CD14-positive monocyte (primary cell): ENCODE data around the gene TMEM213. TPM values are rescaled to one million over a fixed set of nuclear protein-coding genes. Genes with fewer than 3 reads are reported as not detected.

Experiments used
- DNase-seq, 3 donors: peaks; one replicate each; pipeline ENCODE4 v3.0.0-alpha.2; 2011 to 2022
- H2AFZ ChIP-seq: 2 replicates; pipeline ENCODE4 v1.6.0; 2012; ENCODE audit warnings: mild to moderate bottlenecking, low read depth, low read length, inconsistent platforms; ENCODE audit not compliant: insufficient read depth, poor library complexity, severe bottlenecking
- H3K27ac ChIP-seq, 2 donors: 1 replicate in 1 of 2; 2 replicates in 1 of 2; pipeline ENCODE4 v1.5.1; 2012 to 2013; ENCODE audit warnings: low read length in 2 of 2, control low read depth in 1 of 2, inconsistent platforms in 1 of 2, low read depth in 1 of 2, mild to moderate bottlenecking in 1 of 2
- H3K27me3 ChIP-seq, 2 donors: one replicate each; pipeline versions ENCODE4 v1.6.0 to v1.6.1; 2011 to 2013; ENCODE audit warnings: low read length in 2 of 2; ENCODE audit not compliant: control insufficient read depth in 2 of 2, insufficient read depth in 2 of 2
- H3K36me3 ChIP-seq, 2 donors: replicated peaks in 1 of 2; 1 replicate in 1 of 2; 2 replicates in 1 of 2; pipeline versions ENCODE4 v1.5.1 to v1.6.1; 2012 to 2013; ENCODE audit warnings: low read length in 2 of 2, control low read depth in 1 of 2, inconsistent platforms in 1 of 2, mild to moderate bottlenecking in 1 of 2; ENCODE audit not compliant: insufficient read depth in 2 of 2, control insufficient read depth in 1 of 2
- H3K4me1 ChIP-seq, 2 donors: 1 replicate in 1 of 2; 2 replicates in 1 of 2; pipeline versions ENCODE4 v1.5.1 to v1.6.1; 2012 to 2013; ENCODE audit warnings: low read length in 2 of 2, control low read depth in 1 of 2, inconsistent platforms in 1 of 2, mild to moderate bottlenecking in 1 of 2, moderate library complexity in 1 of 2; ENCODE audit not compliant: insufficient read depth in 2 of 2, control insufficient read depth in 1 of 2
- H3K4me2 ChIP-seq: replicated peaks from 2 replicates; pipeline ENCODE3; 2012; ENCODE audit warnings: low read length, moderate library complexity, mild to moderate bottlenecking; ENCODE audit not compliant: poor library complexity, severe bottlenecking; ENCODE audit errors: extremely low read depth
- H3K4me3 ChIP-seq, 3 experiments: fragments of 200-600 bp in 1 of 3; sonication (generic) in 1 of 3; replicated peaks in 1 of 3; 1 replicate in 2 of 3; 2 replicates in 1 of 3; pipeline ENCODE4 v1.5.1; 2011 to 2013; ENCODE audit warnings: low read length in 3 of 3, mild to moderate bottlenecking in 3 of 3, control low read depth in 2 of 3, low read depth in 2 of 3, inconsistent platforms in 1 of 3, moderate library complexity in 1 of 3
- H3K79me2 ChIP-seq: 2 replicates; pipeline ENCODE4 v1.6.0; 2012; ENCODE audit warnings: mild to moderate bottlenecking, control low read depth, inconsistent platforms, low read length, moderate library complexity; ENCODE audit not compliant: insufficient read depth
- H3K9ac ChIP-seq: 2 replicates; pipeline ENCODE4 v1.6.0; 2017; ENCODE audit warnings: low read length, mild to moderate bottlenecking; ENCODE audit not compliant: insufficient read depth, poor library complexity, severe bottlenecking
- H3K9me3 ChIP-seq, 2 donors: replicated peaks in 1 of 2; 1 replicate in 1 of 2; 2 replicates in 1 of 2; pipeline versions ENCODE4 v1.5.1 to v1.6.1; 2012 to 2013; ENCODE audit warnings: low read length in 2 of 2, control low read depth in 1 of 2; ENCODE audit not compliant: control insufficient read depth in 1 of 2, insufficient read depth in 1 of 2
- H4K20me1 ChIP-seq: 2 replicates; pipeline ENCODE4 v1.6.0; 2012; ENCODE audit warnings: mild to moderate bottlenecking, low read length, control low read depth, moderate library complexity; ENCODE audit not compliant: insufficient read depth
- H3K27ac Mint-ChIP-seq, 7 donors: one replicate each; pipeline ENCODE4 v1.8.0; 2020; ENCODE audit warnings: mild to moderate bottlenecking in 7 of 7, mixed read lengths in 7 of 7, moderate library complexity in 6 of 7, inconsistent platforms in 2 of 7
- H3K27me3 Mint-ChIP-seq, 3 donors: one replicate each; pipeline ENCODE4 v1.8.0; 2021 to 2022; ENCODE audit warnings: low read depth in 3 of 3, mild to moderate bottlenecking in 3 of 3, mixed read lengths in 3 of 3, moderate library complexity in 3 of 3, inconsistent platforms in 1 of 3
- H3K36me3 Mint-ChIP-seq, 2 donors: one replicate each; pipeline ENCODE4 v1.8.0; 2020; ENCODE audit warnings: mixed read lengths in 2 of 2, inconsistent platforms in 1 of 2, mild to moderate bottlenecking in 1 of 2
- H3K4me1 Mint-ChIP-seq: one replicate; pipeline ENCODE4 v1.8.0; 2020; ENCODE audit warnings: mild to moderate bottlenecking, mixed read lengths
- H3K4me3 Mint-ChIP-seq, 2 donors: one replicate each; pipeline ENCODE4 v1.8.0; 2020; ENCODE audit warnings: mild to moderate bottlenecking in 2 of 2, mixed read lengths in 2 of 2, moderate library complexity in 1 of 2
- H3K9me3 Mint-ChIP-seq, 7 donors: one replicate each; pipeline ENCODE4 v1.8.0; 2020 to 2022; ENCODE audit warnings: mixed read lengths in 7 of 7, mild to moderate bottlenecking in 6 of 7, moderate library complexity in 6 of 7, inconsistent platforms in 2 of 7
- CTCF ChIP-seq: fragments of 200-600 bp; IDR thresholded peaks from one replicate; pipeline ENCODE4 v1.8.0; 2022; ENCODE audit warnings: antibody characterized with exemption, mild to moderate bottlenecking
- WGBS: methylation state at CpG from one replicate; pipeline ENCODE4 v1.1.5; 2013; ENCODE audit warnings: missing lambda C conversion rate; ENCODE audit not compliant: insufficient coverage; 5-methylcytosine and 5-hydroxymethylcytosine counted together
- intact Hi-C, 2 donors: fragments of 100-400 bp; cut with micrococcal nuclease; formaldehyde crosslinking; loops; one replicate each; pipeline versions ENCODE4 v1.15.0 to v1.15.1; 2023
- polyA plus RNA-seq, 3 donors: library from polyadenylated mRNA; depleted of rRNA in 1 of 3; unstranded in 2 of 3; stranded (reverse) in 1 of 3; fragments of 300-500 nt in 2 of 3; fragments of >200 nt in 1 of 3; fragmentation: Illumina TruSeq in 2 of 3; gene quantifications; 1 replicate in 2 of 3; 2 replicates in 1 of 3; pipeline ENCODE4 v1.2.3, GENCODE V29; 2012 to 2021

The TMEM213 gene
- polyA plus RNA-seq, 3 donors = not detected

GRCh38 chr7:138861051-138861450 lies 63.3 kb downstream of the TMEM213 start:
- Mint-ChIP-seq H3K36me3 (no peaks in the 10 kb centered on the region), H3K27me3 (peaks cover 0 to 1% (median 0%) of the 10 kb centered on the region in 3 donors), H3K27ac (no peak overlapping the region), H3K9me3 (peaks cover 6 to 15% (median 10%) of the 10 kb centered on the region in 7 donors), H3K4me3 (no peak overlapping the region), H3K4me1 (peaks cover 23% of the 10 kb centered on the region)
- H3K9me3 ChIP-seq = peaks cover 3 to 7% of the 10 kb centered on the region in 2 donors
- no peaks in the 10 kb centered on the region for H3K27me3 ChIP-seq
- no peak overlapping the region for H3K9ac ChIP-seq
- WGBS = 99% methylated on average over 15 of the region's 16 CpGs
- no peak for TF ChIP-seq CTCF
- no peak overlapping the region for H3K4me2 ChIP-seq
- peaks cover 7 to 21% of the 10 kb centered on the region in 2 donors for H3K4me1 ChIP-seq
- H4K20me1 ChIP-seq = no peaks in the 10 kb centered on the region
- H3K79me2 ChIP-seq = no peaks in the 10 kb centered on the region
- no peak overlapping the region for H3K4me3 ChIP-seq
- H3K27ac ChIP-seq = no peak overlapping the region
- H3K36me3 ChIP-seq = no peaks in the 10 kb centered on the region
- DNase-seq = no peak
- no peak overlapping the region for H2AFZ ChIP-seq
- intact Hi-C loops = no loop called here

- Histone ChIP-seq H3K4me3 (no peak overlapping the region), H3K4me1 (peaks cover 7 to 21% of the 10 kb centered on the region in 2 donors), H4K20me1 (no peaks in the 10 kb centered on the region), H2AFZ (peak overlapping the region; percentile 16), H3K27me3 (no peaks in the 10 kb centered on the region), H3K4me2 (no peak overlapping the region), H3K9me3 (no peaks in the 10 kb centered on the region), H3K9ac (no peak overlapping the region), H3K36me3 (no peaks in the 10 kb centered on the region), H3K79me2 (no peaks in the 10 kb centered on the region), H3K27ac (peak overlapping the region in 1 of 2 donors; percentile 46)
- peaks cover 24% of the 10 kb centered on the region for H3K4me1 Mint-ChIP-seq
- H3K9me3 Mint-ChIP-seq = peaks cover 0 to 3% (median 0%) of the 10 kb centered on the region in 7 donors
- H3K36me3 Mint-ChIP-seq = no peaks in the 10 kb centered on the region
- no peak for DNase-seq
- H3K4me3 Mint-ChIP-seq = no peak overlapping the region
- TF ChIP-seq CTCF = no peak
- no peaks in the 10 kb centered on the region for H3K27me3 Mint-ChIP-seq
- peak overlapping the region in 2 of 7 donors; percentile 18 to 60 for H3K27ac Mint-ChIP-seq
- 98% methylated on average over 8 of the region's 9 CpGs for WGBS
- intact Hi-C loops = no loop called here
Observed at GRCh38 chr7:138863931-138864330, 66.1 kb downstream of the TMEM213 start.
